Dedifferentiated amniotic fluid mesenchymal stem cell (primary cell): ENCODE results near the gene RPL27.
"Not testable (repeated sequence)": the region's sequence is repeated elsewhere in the genome, so short reads cannot be mapped to it uniquely, and the experiment has no call there.

Experiments
- DNase-seq: peaks from one replicate; pipeline ENCODE4 v3.0.0-alpha.2; 2016; ENCODE audit errors: extremely low spot score

RPL27 gene

GRCh38 chr17:42997984-42998938, at the start of gene RPL27:
TSS of gene RPL27 (plus strand) at chr17:42998419. CDS start at chr17:42998751, 332 bp downstream.
- DNase-seq = peak; percentile 100

- DNase-seq = no peak
These were observed 48.0 kb upstream of the RPL27 start for GRCh38 chr17:42950044-42950783.

- no peak for DNase-seq
These were observed 44.5 kb upstream of the RPL27 start for GRCh38 chr17:42953669-42954068.

- DNase-seq = peak; percentile 91
These were observed 33.9 kb upstream of the RPL27 start, which contains the start of gene AARSD1 for GRCh38 chr17:42964161-42964932. TSS of gene AARSD1 (minus strand) at chr17:42964454. CDS start at chr17:42964440, 14 bp downstream.

- no peak for DNase-seq
These were observed 30.3 kb upstream of the RPL27 start for GRCh38 chr17:42967925-42968324.

GRCh38 chr17:42969001-42969581, 29.1 kb upstream of the RPL27 start:
- no peak for DNase-seq

- no peak for DNase-seq
These were observed 26.6 kb upstream of the RPL27 start for GRCh38 chr17:42971589-42971988.

GRCh38 chr17:42973323-42973722, 24.9 kb upstream of the RPL27 start:
- DNase-seq = not testable (repeated sequence)

GRCh38 chr17:42975265-42975664, 23.0 kb upstream of the RPL27 start:
- DNase-seq = no peak

GRCh38 chr17:42975701-42976100, 22.5 kb upstream of the RPL27 start:
- not testable (repeated sequence) for DNase-seq

GRCh38 chr17:42979511-42980273, 18.5 kb upstream of the RPL27 start, which contains the start of gene PTGES3L:
TSS of gene PTGES3L (minus strand) at chr17:42980080. CDS start at chr17:42980053, 27 bp downstream.
- DNase-seq = no peak

- DNase-seq = peak; percentile 80
These were observed 17.9 kb upstream of the RPL27 start, which contains the start of gene RUNDC1 for GRCh38 chr17:42980274-42980765. TSS of gene RUNDC1 (plus strand) at chr17:42980565. CDS start at chr17:42980577, 12 bp downstream.

GRCh38 chr17:42980766-42981397, 17.3 kb upstream of the RPL27 start:
- peak; percentile 55 for DNase-seq

GRCh38 chr17:42982266-42982665, 16.0 kb upstream of the RPL27 start:
- DNase-seq = no peak

GRCh38 chr17:42985225-42985624, 13.0 kb upstream of the RPL27 start:
- DNase-seq = no peak

GRCh38 chr17:42989141-42989540, 9.1 kb upstream of the RPL27 start:
- DNase-seq = no peak

- no peak for DNase-seq
These were observed 8.2 kb upstream of the RPL27 start for GRCh38 chr17:42989726-42990652.

GRCh38 chr17:42991471-42991870, 6.7 kb upstream of the RPL27 start:
- DNase-seq = no peak

GRCh38 chr17:42992872-42993271, 5.3 kb upstream of the RPL27 start:
- no peak for DNase-seq
